Measurements from ENCODE around the gene NAALADL2.

Gene NAALADL2

GRCh38 chr3:174891524-174892203 lies 32.5 kb downstream of the NAALADL2 start:
- DNase-seq (ENCODE audit: low read depth): no peak

GRCh38 chr3:174907027-174907426 lies 47.9 kb downstream of the NAALADL2 start:
- DNase-seq (ENCODE audit: low read depth): no peak

- no peak for DNase-seq (ENCODE audit: low read depth)
Measured at GRCh38 chr3:174907628-174908407, 48.7 kb downstream of the NAALADL2 start.

DNA sequence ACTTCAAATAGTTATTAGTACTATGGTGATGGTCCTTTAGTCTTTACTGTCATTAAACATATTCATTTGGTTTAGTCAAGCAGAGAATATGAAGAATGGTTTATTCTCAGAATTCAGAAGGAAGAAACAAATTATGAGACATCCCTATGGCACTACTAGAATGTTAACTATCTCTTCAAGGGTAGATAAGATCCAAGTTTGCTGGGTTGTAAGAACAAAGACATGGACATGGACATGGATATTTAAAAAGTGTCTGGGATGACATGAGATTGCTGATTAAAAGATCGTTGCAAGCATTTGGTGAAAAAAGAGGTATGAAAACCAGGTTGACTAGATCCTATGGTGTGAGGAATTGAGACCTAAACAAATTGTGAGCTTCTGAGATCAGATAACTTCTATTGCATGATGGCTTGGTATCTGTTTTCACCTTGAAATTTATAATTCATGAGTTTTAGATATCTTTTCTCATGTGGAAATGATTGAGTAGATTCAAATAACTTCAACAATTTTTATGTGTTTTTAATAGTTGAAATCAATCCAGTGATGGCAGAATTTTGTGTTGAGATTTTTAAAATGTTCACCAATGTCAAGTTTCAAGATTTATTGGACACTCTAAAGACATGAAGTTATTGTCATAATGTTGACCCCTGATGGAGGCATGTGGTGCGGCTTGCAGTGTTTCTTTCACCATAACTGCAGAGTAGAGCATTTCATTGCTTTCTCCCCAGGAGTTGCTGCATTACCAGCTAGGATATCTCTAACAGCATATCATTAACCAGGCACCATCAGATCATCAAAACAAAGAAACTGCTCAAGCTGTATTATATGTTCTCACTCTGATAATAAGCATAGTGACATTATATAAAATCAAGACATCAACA lies 72.6 kb downstream of the NAALADL2 start:
- no peak for DNase-seq (ENCODE audit: low read depth)

- no peak for DNase-seq (ENCODE audit: low read depth)
Measured at GRCh38 chr3:174936590-174936989, 77.5 kb downstream of the NAALADL2 start.

DNA sequence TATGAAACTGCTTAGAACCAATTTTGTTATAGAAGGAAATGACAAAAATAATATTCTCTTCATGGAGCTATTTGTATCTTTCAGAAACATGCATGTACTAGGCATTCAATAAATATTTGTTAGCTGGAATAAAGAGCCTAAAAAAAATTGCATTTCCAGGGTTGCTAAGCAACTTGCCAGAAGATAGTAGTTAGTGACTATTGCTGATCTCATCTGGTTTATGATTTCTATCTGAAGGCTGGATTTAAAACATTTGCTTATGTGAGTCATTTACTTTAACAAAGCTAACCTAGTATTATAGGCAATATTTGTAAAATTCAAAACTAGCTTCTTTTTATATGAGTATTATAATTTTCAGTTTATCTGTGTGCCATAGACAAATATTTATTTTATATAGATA lies 78.3 kb downstream of the NAALADL2 start:
- DNase-seq (ENCODE audit: low read depth): no peak

DNA sequence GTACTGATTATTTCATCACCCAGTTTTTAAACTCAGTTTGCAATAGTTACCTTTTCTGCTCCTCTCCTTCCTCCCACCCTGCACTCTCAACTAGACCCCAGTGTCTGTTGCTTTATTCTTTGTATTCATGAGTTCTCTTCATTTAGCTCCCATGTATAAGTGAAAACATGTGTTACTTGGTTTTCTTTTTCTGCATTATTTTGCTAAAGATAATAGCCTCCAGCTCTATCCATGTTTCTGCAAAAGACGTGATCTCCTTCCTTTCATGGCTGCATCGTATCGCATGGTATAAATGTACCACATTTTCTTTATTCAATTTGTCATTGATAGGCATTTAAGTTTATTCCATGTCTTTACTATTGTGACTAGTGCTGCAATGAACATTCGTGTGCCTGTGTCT lies 79.0 kb downstream of the NAALADL2 start:
- no peak for DNase-seq (ENCODE audit: low read depth)

GRCh38 chr3:174940151-174940550 lies 81.0 kb downstream of the NAALADL2 start:
- DNase-seq (ENCODE audit: low read depth): no peak

- DNase-seq (ENCODE audit: low read depth): no peak
Measured at GRCh38 chr3:174945276-174945675, 86.1 kb downstream of the NAALADL2 start.

GRCh38 chr3:174945951-174946350 lies 86.8 kb downstream of the NAALADL2 start:
- DNase-seq (ENCODE audit: low read depth): no peak

DNA sequence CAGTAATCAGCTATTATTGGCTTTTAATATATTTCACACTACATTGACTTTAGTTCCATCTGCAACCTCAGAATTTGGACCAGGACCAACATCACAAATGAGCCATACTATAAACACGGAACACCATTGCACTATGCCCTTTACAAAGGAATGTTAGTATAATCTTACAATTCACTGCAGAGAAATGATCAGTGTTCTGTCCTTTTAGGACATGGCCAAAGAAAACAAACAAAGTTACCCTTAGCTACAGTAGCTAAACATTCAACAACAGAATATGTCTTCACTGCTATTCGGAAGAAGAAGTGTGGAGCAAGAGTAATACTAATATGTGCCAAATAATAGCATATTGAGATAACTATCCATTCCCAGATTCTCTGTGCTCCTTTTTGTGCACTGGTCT lies 90.4 kb downstream of the NAALADL2 start:
- no peak for DNase-seq (ENCODE audit: low read depth)

- no peak for DNase-seq (ENCODE audit: low read depth)
Measured at GRCh38 chr3:174951034-174951433, 91.9 kb downstream of the NAALADL2 start.

DNA sequence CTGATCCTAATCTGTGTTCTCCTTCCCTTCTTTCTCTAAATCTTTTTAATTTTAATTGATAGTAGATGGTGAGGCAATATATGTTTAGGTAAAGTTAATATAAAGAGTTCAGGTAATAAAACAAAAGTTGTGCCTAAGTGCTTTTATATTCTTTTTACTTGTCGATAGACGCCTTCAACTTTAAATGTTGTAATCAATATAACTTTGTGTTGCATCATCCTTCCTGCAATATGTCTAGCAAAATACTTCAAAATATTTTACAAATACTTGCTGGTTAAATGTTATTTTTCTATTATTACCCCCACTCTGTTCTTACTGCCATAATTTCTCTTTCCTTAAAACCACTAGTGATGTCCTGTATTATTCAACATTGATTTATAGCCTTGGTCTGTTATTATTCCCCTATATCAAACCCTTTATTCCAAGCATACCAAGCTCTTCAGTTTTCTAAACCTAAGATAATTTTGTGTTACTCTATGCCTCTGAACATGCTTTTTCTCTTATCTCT lies 92.4 kb downstream of the NAALADL2 start:
- no peak for DNase-seq (ENCODE audit: low read depth)

DNA sequence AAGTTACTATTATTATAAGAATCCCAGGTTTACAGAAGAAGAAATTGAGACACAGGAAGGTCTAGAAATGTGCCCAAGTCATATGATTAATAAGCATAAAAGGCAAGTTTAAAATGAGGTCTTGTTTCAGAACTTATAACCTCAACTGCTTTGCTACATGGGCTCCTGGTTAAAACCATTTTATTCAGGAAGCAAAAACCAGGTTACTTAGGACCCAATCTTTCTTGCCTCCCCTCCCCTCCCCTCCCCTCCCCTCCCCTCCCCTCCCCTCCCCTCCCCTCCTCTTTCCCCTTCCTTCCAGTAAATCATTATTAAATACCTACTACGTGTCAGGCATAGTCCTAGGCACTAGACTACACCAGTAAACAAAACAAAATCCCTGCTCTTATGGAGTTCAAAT lies 93.9 kb downstream of the NAALADL2 start:
- no peak for DNase-seq (ENCODE audit: low read depth)

DNA sequence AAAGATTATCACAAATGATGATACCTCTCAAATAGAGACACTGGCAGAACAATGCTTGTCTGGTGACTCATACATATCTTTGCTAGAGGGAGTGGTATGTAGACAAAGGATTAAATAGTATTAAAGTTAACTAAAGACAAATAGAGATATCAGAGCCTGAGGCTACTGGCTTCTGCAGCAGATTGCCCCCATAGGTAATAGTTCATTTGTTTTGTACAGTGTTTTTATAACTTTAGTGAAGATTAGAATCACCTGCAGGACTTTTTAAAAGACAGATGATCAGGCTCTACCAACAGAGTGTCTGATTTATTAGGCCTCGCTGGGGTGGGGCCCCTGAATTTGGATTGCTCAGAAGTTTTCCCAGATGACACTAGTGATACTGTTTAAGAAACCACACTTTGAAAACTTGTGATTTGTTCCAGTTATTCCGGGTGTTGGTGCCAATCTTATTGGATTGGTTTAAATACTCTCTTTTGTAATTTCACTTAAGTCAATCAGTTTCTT lies 96.4 kb downstream of the NAALADL2 start:
- DNase-seq (ENCODE audit: low read depth): no peak

DNA sequence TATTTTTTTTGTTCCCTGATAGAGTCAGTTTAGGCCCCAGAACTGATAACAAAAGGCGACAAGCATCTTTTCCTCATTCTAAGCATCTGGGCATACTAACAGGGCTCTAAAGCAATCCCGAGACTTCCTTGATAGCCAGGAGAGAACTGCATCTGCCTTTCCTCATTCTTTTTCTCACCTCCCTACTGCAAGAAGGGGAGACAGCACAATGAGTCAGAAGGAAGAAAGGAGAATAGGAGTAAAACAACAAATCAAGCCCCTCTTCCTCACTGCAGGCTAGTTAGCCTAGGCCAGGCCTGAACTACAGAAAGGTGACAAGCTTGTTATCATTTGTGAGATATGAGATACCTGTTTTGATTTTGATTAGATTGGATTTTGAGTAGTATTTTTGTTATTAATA lies 97.9 kb downstream of the NAALADL2 start:
- DNase-seq (ENCODE audit: low read depth): no peak

- no peak for DNase-seq (ENCODE audit: low read depth)
Measured at GRCh38 chr3:174957551-174958001, 98.4 kb downstream of the NAALADL2 start.

- DNase-seq (ENCODE audit: low read depth): no peak
Measured at GRCh38 chr3:174958671-174959328, 99.7 kb downstream of the NAALADL2 start.

- no peak for DNase-seq (ENCODE audit: low read depth)
Measured at GRCh38 chr3:174959556-174960065, 100.5 kb downstream of the NAALADL2 start.

- no peak for DNase-seq (ENCODE audit: low read depth)
Measured at GRCh38 chr3:174960898-174961297, 101.8 kb downstream of the NAALADL2 start.

GRCh38 chr3:174973465-174973864 lies 114.3 kb downstream of the NAALADL2 start:
- no peak for DNase-seq (ENCODE audit: low read depth)
